Activated CD4-positive, alpha-beta T cell treated with anti-CD3 and anti-CD28 coated beads, Interleukin-2, amount 10 ng/mL, durations not matched to agents 7 days and 5 days (primary cell): ENCODE data around the gene FAM13A. TPM values are rescaled to one million over a fixed set of nuclear protein-coding genes. Genes with fewer than 3 reads are reported as not detected.

ENCODE experiments used
- CTCF ChIA-PET: fragments of 350-600 bp; sonication (Branson Sonifier 250); formaldehyde crosslinking; loops from one replicate; lab custom pipeline; 2021; ENCODE audit warnings: antibody characterized with exemption; lab: Charles Lee
- POLR2A ChIA-PET: fragments of 350-600 bp; sonication (Branson Sonifier 250); formaldehyde crosslinking; loops from one replicate; lab custom pipeline; 2021; ENCODE audit warnings: antibody characterized with exemption; lab: Charles Lee
- DNase-seq: peaks from one replicate; pipeline ENCODE4 v3.0.0-alpha.2; 2020
- H3K27ac Mint-ChIP-seq: one replicate; pipeline ENCODE4 v1.8.0; 2021; ENCODE audit warnings: mild to moderate bottlenecking, moderate library complexity, mixed read lengths
- H3K27me3 Mint-ChIP-seq: one replicate; pipeline ENCODE4 v1.8.0; 2021; ENCODE audit warnings: mixed read lengths
- H3K36me3 Mint-ChIP-seq: one replicate; pipeline ENCODE4 v1.8.0; 2021; ENCODE audit warnings: low read depth, mixed read lengths
- H3K4me1 Mint-ChIP-seq: one replicate; pipeline ENCODE4 v1.8.0; 2021; ENCODE audit warnings: mixed read lengths
- H3K4me3 Mint-ChIP-seq: one replicate; pipeline ENCODE4 v1.8.0; 2021; ENCODE audit warnings: mild to moderate bottlenecking, moderate library complexity, mixed read lengths
- H3K9me3 Mint-ChIP-seq: one replicate; pipeline ENCODE4 v1.8.0; 2021; ENCODE audit warnings: mixed read lengths
- total RNA-seq, 2 experiments: library from RNA; stranded (reverse); gene quantifications; one replicate each; pipeline ENCODE4 v1.2.3, GENCODE V29; 2021

The FAM13A gene
- total RNA-seq, 2 experiments from 2014 or later: 13.3 to 16.2 TPM

- H3K27ac Mint-ChIP-seq: no peak overlapping the region
- H3K9me3 Mint-ChIP-seq: no peaks in the 10 kb centered on the region
- CTCF ChIA-PET: no interaction called here
- no peaks in the 10 kb centered on the region for H3K4me1 Mint-ChIP-seq
- peaks cover 28% of the 10 kb centered on the region for H3K36me3 Mint-ChIP-seq
- no peaks in the 10 kb centered on the region for H3K27me3 Mint-ChIP-seq
- POLR2A ChIA-PET: no interaction called here
- H3K4me3 Mint-ChIP-seq: no peak overlapping the region
- DNase-seq: no peak
Measured at GRCh38 chr4:88744609-88745008, 312.4 kb downstream of the FAM13A start.

GRCh38 chr4:88743696-88744095 is 313.3 kb downstream of the FAM13A start:
- POLR2A ChIA-PET: no interaction called here
- CTCF ChIA-PET: interaction anchor here (0.6 to 1.0 kb wide), 2 partner anchors 19 to 213 kb away, joined by 3 to 4 read pairs; no protein-coding TSS in a partner anchor
- H3K27me3 Mint-ChIP-seq: no peaks in the 10 kb centered on the region
- no peak for DNase-seq
- peaks cover 25% of the 10 kb centered on the region for H3K36me3 Mint-ChIP-seq
- no peaks in the 10 kb centered on the region for H3K4me1 Mint-ChIP-seq
- no peak overlapping the region for H3K27ac Mint-ChIP-seq
- H3K9me3 Mint-ChIP-seq: no peaks in the 10 kb centered on the region
- no peak overlapping the region for H3K4me3 Mint-ChIP-seq

- POLR2A ChIA-PET: no interaction called here
- DNase-seq: no peak
- H3K27me3 Mint-ChIP-seq: no peaks in the 10 kb centered on the region
- H3K4me1 Mint-ChIP-seq: peaks cover 7% of the 10 kb centered on the region
- peaks cover 29% of the 10 kb centered on the region for H3K36me3 Mint-ChIP-seq
- no peaks in the 10 kb centered on the region for H3K9me3 Mint-ChIP-seq
- CTCF ChIA-PET: interaction anchor here (0.6 kb wide), 1 partner anchor 708 kb away, joined by 3 read pairs; no protein-coding TSS in a partner anchor
- no peak overlapping the region for H3K27ac Mint-ChIP-seq
- H3K4me3 Mint-ChIP-seq: no peak overlapping the region
Measured at GRCh38 chr4:88742561-88742960, 314.4 kb downstream of the FAM13A start.

- Mint-ChIP-seq H3K9me3 (no peaks in the 10 kb centered on the region), H3K27ac (no peak overlapping the region), H3K4me1 (peaks cover 15% of the 10 kb centered on the region), H3K36me3 (peaks cover 25% of the 10 kb centered on the region), H3K27me3 (no peaks in the 10 kb centered on the region), H3K4me3 (no peak overlapping the region)
- no peak for DNase-seq
- ChIA-PET POLR2A (no interaction called here), CTCF (no interaction called here)
Measured at GRCh38 chr4:88738180-88738579, 318.8 kb downstream of the FAM13A start.

GRCh38 chr4:88737307-88737941 is 319.6 kb downstream of the FAM13A start:
- Mint-ChIP-seq H3K9me3 (no peaks in the 10 kb centered on the region), H3K4me1 (peaks cover 15% of the 10 kb centered on the region), H3K4me3 (no peak overlapping the region), H3K36me3 (peaks cover 25% of the 10 kb centered on the region), H3K27ac (peak overlapping the region; percentile 2), H3K27me3 (no peaks in the 10 kb centered on the region)
- ChIA-PET POLR2A (no interaction called here), CTCF (interaction anchor here (0.9 kb wide), 1 partner anchor 16 kb away, joined by 3 read pairs; no protein-coding TSS in a partner anchor)
- peak; percentile 39 for DNase-seq

- Mint-ChIP-seq H3K4me1 (peaks cover 15% of the 10 kb centered on the region), H3K27me3 (no peaks in the 10 kb centered on the region), H3K36me3 (peaks cover 29% of the 10 kb centered on the region), H3K4me3 (no peak overlapping the region), H3K9me3 (no peaks in the 10 kb centered on the region), H3K27ac (no peak overlapping the region)
- DNase-seq: no peak
- CTCF ChIA-PET: interaction anchor here (0.6 to 0.7 kb wide), 2 partner anchors 81 to 222 kb away, joined by 3 read pairs; no protein-coding TSS in a partner anchor
- POLR2A ChIA-PET: no interaction called here
Measured at GRCh38 chr4:88736264-88736663, 320.7 kb downstream of the FAM13A start.

GRCh38 chr4:88735564-88735963 is 321.4 kb downstream of the FAM13A start:
- ChIA-PET POLR2A (no interaction called here), CTCF (interaction anchor here (0.7 to 1.4 kb wide), 3 partner anchors 10 to 81 kb away, joined by 3 read pairs; no protein-coding TSS in a partner anchor)
- no peak overlapping the region for H3K4me3 Mint-ChIP-seq
- peaks cover 32% of the 10 kb centered on the region for H3K36me3 Mint-ChIP-seq
- no peak for DNase-seq
- H3K27me3 Mint-ChIP-seq: no peaks in the 10 kb centered on the region
- no peak overlapping the region for H3K27ac Mint-ChIP-seq
- no peaks in the 10 kb centered on the region for H3K9me3 Mint-ChIP-seq
- H3K4me1 Mint-ChIP-seq: peaks cover 15% of the 10 kb centered on the region

GRCh38 chr4:88734403-88734949 is 322.5 kb downstream of the FAM13A start:
- ChIA-PET CTCF (interaction anchor here (1.4 kb wide), 2 partner anchors 9 to 13 kb away, joined by 3 read pairs; no protein-coding TSS in a partner anchor), POLR2A (no interaction called here)
- no peaks in the 10 kb centered on the region for H3K27me3 Mint-ChIP-seq
- DNase-seq: no peak
- no peaks in the 10 kb centered on the region for H3K9me3 Mint-ChIP-seq
- peaks cover 28% of the 10 kb centered on the region for H3K36me3 Mint-ChIP-seq
- H3K4me1 Mint-ChIP-seq: peaks cover 15% of the 10 kb centered on the region
- H3K4me3 Mint-ChIP-seq: no peak overlapping the region
- H3K27ac Mint-ChIP-seq: no peak overlapping the region

GRCh38 chr4:88732714-88733368 is 324.1 kb downstream of the FAM13A start:
- H3K27me3 Mint-ChIP-seq: no peaks in the 10 kb centered on the region
- H3K9me3 Mint-ChIP-seq: no peaks in the 10 kb centered on the region
- ChIA-PET CTCF (no interaction called here), POLR2A (no interaction called here)
- DNase-seq: no peak
- H3K4me3 Mint-ChIP-seq: no peak overlapping the region
- peaks cover 28% of the 10 kb centered on the region for H3K36me3 Mint-ChIP-seq
- H3K4me1 Mint-ChIP-seq: peaks cover 11% of the 10 kb centered on the region
- H3K27ac Mint-ChIP-seq: no peak overlapping the region

GRCh38 chr4:88731381-88731780 is 325.6 kb downstream of the FAM13A start:
- DNase-seq: no peak
- CTCF ChIA-PET: no interaction called here
- H3K4me3 Mint-ChIP-seq: no peak overlapping the region
- POLR2A ChIA-PET: no interaction called here
- no peaks in the 10 kb centered on the region for H3K4me1 Mint-ChIP-seq
- peaks cover 33% of the 10 kb centered on the region for H3K36me3 Mint-ChIP-seq
- no peaks in the 10 kb centered on the region for H3K27me3 Mint-ChIP-seq
- H3K9me3 Mint-ChIP-seq: no peaks in the 10 kb centered on the region
- H3K27ac Mint-ChIP-seq: no peak overlapping the region

- POLR2A ChIA-PET: no interaction called here
- DNase-seq: no peak
- Mint-ChIP-seq H3K27ac (no peak overlapping the region), H3K9me3 (no peaks in the 10 kb centered on the region), H3K4me1 (no peaks in the 10 kb centered on the region), H3K27me3 (no peaks in the 10 kb centered on the region), H3K4me3 (no peak overlapping the region), H3K36me3 (peaks cover 33% of the 10 kb centered on the region)
- CTCF ChIA-PET: no interaction called here
Measured at GRCh38 chr4:88730811-88731210, 326.2 kb downstream of the FAM13A start.

- Mint-ChIP-seq H3K36me3 (peaks cover 40% of the 10 kb centered on the region), H3K4me3 (no peak overlapping the region), H3K9me3 (no peaks in the 10 kb centered on the region), H3K27ac (no peak overlapping the region), H3K27me3 (no peaks in the 10 kb centered on the region), H3K4me1 (no peaks in the 10 kb centered on the region)
- ChIA-PET POLR2A (no interaction called here), CTCF (no interaction called here)
- no peak for DNase-seq
Measured at GRCh38 chr4:88729146-88729760, 327.7 kb downstream of the FAM13A start.

GRCh38 chr4:88728146-88728545 is 328.8 kb downstream of the FAM13A start:
- H3K4me1 Mint-ChIP-seq: no peaks in the 10 kb centered on the region
- DNase-seq: no peak
- H3K27ac Mint-ChIP-seq: no peak overlapping the region
- peaks cover 44% of the 10 kb centered on the region for H3K36me3 Mint-ChIP-seq
- ChIA-PET POLR2A (no interaction called here), CTCF (interaction anchor here (0.6 to 1.5 kb wide), 3 partner anchors 10 to 499 kb away, joined by 3 to 5 read pairs (median 4); no protein-coding TSS in a partner anchor)
- H3K9me3 Mint-ChIP-seq: no peaks in the 10 kb centered on the region
- no peak overlapping the region for H3K4me3 Mint-ChIP-seq
- no peaks in the 10 kb centered on the region for H3K27me3 Mint-ChIP-seq
